Measurements from ENCODE around the gene TIMP4.

- TF ChIP-seq CTCF (IDR thresholded peaks at IDR 0.05) (no peak), POLR2A (IDR thresholded peaks at IDR 0.05) (no peak)
Measured at GRCh38 chr3:12205171-12205570, 46.5 kb upstream of the TIMP4 start.

Data from adrenal gland (tissue), 5 donors.